Erythroblast (primary cell): ENCODE data around the gene ZNF804A.
A peak's percentile ranks its signal among the peaks of the same experiment; 100 is the strongest.
"Not testable (repeated sequence)": the region's sequence is repeated elsewhere in the genome, so short reads cannot be mapped to it uniquely, and the experiment has no call there.

Experiments
- DNase-seq, 2 experiments: peaks; one replicate each; lab custom pipeline; 2025; lab: John Stamatoyannopoulos, UW
- GATA1 ChIP-seq: IDR thresholded peaks from 2 replicates; pipeline ENCODE4 v1.6.1; 2011; ENCODE audit warnings: low read depth, mild to moderate bottlenecking, control low read depth, low read length, moderate library complexity
- POLR2A ChIP-seq: IDR thresholded peaks from 2 replicates; pipeline ENCODE4 v1.6.1; 2011; ENCODE audit warnings: mild to moderate bottlenecking, low read length

The ZNF804A gene

DNA sequence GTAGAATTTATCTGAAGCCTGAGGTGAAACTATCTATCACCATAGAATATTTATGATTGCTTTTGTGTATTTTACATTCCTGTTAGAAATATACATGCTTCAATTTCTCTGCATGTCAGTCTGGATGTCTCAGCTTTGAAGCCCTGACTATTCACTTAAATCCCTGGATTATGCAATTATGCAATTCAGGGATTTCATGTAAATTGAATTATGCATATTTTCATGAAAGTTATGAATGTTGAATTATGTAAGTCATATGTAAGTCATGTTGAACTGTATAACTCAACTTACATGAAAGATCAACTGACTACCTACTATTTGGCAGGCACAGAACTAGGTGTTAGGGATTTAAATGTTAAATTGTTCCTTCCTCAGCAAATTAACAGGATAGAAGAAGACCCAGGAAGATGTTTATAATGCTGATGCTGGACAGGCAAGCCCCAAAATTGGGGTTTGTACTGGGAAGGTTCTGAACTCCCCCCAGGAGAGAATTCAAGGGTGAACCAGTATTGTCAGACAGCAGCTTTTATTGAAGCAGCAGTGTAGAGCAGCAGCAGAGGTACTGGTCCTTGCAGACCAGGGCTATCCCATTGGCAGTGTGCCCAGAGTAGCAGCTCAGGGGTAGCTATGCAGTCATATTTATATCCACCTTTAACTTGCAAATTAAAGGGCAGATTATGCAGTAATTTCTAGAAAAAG, 236.5 kb downstream of the ZNF804A start:
- DNase-seq: no peak
- TF ChIP-seq POLR2A (no peak), GATA1 (no peak)

DNA sequence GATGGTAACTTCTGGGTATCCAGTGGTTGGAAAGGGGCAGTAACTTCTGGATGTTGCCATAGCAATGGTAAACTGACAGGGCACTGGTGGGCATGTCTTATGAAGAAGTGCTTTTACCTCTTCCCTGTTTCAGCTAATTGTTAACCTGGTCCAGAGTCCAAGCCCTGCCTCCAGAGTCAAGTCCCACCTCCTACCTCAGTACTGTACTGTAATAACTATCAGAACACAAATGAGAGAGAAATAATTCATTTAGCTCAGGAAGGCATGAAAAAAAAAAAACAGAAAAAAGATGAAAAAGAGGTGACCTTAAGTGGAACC, 237.0 kb downstream of the ZNF804A start:
- TF ChIP-seq GATA1: no peak
- TF ChIP-seq POLR2A: no peak
- DNase-seq: no peak

- TF ChIP-seq POLR2A (no peak), GATA1 (no peak)
- peak; percentile 10 to 61 for DNase-seq
Observed at GRCh38 chr2:184847331-184847730, 249.0 kb downstream of the ZNF804A start.

- no peak for TF ChIP-seq POLR2A
- no peak for TF ChIP-seq GATA1
- DNase-seq: no peak
Observed at GRCh38 chr2:184849516-184849915, 251.2 kb downstream of the ZNF804A start.

DNA sequence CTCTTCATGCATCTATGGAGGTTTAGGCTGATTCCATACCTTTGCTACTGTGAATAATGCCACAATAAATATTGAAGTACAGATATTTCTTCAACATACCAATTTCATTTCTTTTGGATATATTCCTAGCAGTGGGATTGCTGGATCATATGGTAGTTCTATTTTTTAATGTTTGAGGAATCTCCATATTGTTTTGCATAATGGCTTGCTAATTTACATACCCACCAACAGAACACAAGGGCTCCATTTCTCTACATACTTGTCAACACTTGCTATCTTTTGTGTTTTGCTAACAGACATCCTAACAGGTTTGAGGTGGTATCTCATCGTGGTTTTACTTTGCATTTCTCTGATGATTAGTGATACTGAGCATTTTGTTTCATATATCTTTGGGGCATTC, 253.2 kb downstream of the ZNF804A start:
- DNase-seq: no peak

DNA sequence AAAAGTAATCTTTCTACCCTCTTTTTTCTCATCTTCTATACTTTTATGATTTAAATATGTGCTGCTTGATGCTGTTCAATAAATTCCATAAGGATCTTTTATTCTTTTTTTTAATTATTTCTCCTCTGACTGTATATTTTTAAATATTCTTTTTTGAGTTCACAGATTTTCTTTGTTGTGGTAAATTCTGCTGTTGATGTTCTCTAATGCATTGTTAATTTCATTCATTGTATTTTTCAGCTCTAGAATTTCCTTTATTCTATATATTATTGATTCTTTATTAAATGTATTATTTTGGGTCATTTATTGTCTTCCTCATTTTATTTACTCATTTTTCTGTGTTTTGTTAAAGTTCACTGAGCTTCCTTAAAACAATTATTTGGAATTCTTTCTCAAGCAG, 260.9 kb downstream of the ZNF804A start:
- DNase-seq: no peak
- TF ChIP-seq POLR2A: no peak
- no peak for TF ChIP-seq GATA1

More for the DNA sequence above, 253.2 kb downstream of the ZNF804A start:
- TF ChIP-seq POLR2A (no peak), GATA1 (no peak)

DNA sequence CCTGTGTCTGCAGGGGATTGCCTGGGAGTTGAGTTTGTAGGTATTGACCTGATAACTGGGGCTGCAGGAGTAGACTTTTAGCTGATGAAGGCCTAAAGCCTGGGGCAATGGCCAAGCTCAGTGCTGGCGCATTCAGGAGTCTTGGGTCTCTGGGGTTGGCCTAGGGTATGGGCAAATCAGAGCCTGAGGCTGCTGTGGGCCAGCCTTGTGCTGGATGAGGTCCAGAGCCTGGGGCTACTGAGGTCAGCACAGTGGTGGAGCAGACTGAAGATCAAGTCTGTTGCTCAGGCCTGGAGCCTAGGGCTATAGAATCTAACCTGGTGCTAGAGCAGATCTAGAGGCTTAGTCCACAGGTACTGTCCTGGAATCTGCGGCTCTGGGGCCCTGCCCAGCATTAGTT, 262.4 kb downstream of the ZNF804A start:
- TF ChIP-seq POLR2A (no peak), GATA1 (no peak)
- no peak for DNase-seq

- no peak for TF ChIP-seq POLR2A
- no peak for TF ChIP-seq GATA1
- DNase-seq: no peak
Observed at GRCh38 chr2:184875212-184875611, 276.9 kb downstream of the ZNF804A start.

DNA sequence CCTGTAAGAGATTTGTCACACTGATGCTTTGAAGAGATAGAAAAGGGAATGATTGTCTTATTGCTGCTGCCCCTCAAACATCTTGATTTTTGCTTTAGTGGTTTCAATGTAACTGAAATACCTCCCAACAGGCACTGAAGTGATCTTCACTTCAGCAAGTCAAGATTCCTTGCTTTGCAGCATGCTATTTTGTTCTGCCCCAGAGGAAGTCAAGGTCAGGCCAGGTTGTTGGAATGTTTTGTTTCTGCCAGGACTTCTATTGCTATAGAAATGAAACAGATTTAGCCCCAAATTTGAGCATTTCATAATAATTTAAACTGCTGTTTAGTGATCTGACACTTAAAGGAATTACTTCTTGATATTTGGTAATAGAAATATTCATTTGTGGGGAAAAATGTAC, 277.6 kb downstream of the ZNF804A start:
- no peak for DNase-seq
- TF ChIP-seq POLR2A: no peak
- TF ChIP-seq GATA1: no peak

DNA sequence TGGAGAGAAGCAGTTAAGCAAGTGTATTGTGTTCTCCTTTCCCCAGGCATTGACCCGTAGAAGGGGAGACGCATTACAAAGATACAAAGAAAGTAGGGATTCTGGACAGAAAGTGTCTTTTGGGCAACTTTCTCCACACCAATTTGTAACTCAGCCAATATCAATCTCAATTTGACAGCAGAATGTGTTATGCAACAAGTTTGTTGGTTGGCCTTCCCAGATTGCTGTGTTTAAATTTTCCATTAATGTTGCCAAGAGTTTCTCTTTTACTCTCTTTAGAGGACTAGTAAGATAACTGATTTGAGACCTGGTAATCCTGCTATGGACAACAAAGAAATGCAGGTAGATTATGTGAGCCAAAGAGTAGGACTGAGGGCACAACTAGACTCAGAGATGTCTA, 279.6 kb downstream of the ZNF804A start:
- DNase-seq: no peak
- TF ChIP-seq POLR2A (no peak), GATA1 (no peak)

- TF ChIP-seq POLR2A (no peak), GATA1 (no peak)
- DNase-seq: no peak
Observed at GRCh38 chr2:184879671-184880070, 281.3 kb downstream of the ZNF804A start.

DNA sequence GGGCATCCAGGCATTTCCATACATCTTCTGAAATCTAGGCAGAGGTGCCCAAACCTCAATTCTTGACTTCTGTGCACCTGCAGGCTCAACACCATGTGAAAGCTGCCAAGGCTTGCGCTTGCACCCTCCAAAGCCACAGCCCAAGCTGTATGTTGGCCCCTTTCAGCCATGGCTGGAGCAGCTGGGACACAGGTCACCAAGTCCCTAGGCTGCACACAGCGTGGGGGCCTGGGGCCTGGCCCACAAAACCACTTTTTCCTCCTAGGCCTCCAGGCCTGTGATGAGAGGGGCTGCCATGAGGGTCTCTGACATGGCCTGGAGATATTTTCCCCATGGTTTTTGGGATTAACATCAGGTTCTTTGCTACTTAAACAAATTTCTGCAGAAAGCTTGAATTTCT, 288.3 kb downstream of the ZNF804A start:
- DNase-seq: not testable (repeated sequence)

GRCh38 chr2:184890311-184890710, 292.0 kb downstream of the ZNF804A start:
- no peak for DNase-seq
- no peak for TF ChIP-seq POLR2A
- no peak for TF ChIP-seq GATA1

GRCh38 chr2:184904991-184905390, 306.7 kb downstream of the ZNF804A start:
- DNase-seq: no peak
- no peak for TF ChIP-seq POLR2A
- TF ChIP-seq GATA1: no peak

- DNase-seq: no peak
- TF ChIP-seq POLR2A (no peak), GATA1 (no peak)
Observed at GRCh38 chr2:184906160-184906559, 307.8 kb downstream of the ZNF804A start.
